DND-41 (cell line): Measurements from ENCODE around the gene PCF11.

Source experiments
- EZH2 ChIP-seq: IDR thresholded peaks from 3 replicates; pipeline ENCODE4 v1.6.1; 2012; ENCODE audit warnings: borderline replicate concordance, low read depth, mild to moderate bottlenecking, moderate library complexity, low read length, inconsistent platforms; ENCODE audit not compliant: severe bottlenecking
- TF ChIP-seq, protein P1 (sequence below): IDR thresholded peaks from 2 replicates; pipeline ENCODE4 v1.5.1; 2012; ENCODE audit warnings: borderline replicate concordance, low read length, moderate library complexity, mild to moderate bottlenecking; ENCODE audit not compliant: poor library complexity, severe bottlenecking; ENCODE audit errors: extremely low read depth

DNA sequence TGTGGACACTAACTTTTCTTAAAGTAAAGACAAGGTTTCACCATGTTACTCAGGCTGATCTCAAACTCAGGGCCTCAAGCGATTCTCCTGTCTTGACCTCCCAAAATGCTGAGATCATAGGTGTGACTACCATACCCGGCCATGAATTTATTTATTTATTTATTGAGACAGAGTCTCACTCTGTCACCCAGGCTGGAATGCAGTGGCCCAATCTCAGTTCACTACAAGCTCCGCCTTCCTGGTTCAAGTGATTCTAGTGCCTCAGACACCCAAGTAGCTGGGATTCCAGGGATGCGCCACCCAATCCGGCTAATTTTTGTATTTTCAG lies 29.7 kb upstream of the PCF11 start:
- TF ChIP-seq, protein P1, sequence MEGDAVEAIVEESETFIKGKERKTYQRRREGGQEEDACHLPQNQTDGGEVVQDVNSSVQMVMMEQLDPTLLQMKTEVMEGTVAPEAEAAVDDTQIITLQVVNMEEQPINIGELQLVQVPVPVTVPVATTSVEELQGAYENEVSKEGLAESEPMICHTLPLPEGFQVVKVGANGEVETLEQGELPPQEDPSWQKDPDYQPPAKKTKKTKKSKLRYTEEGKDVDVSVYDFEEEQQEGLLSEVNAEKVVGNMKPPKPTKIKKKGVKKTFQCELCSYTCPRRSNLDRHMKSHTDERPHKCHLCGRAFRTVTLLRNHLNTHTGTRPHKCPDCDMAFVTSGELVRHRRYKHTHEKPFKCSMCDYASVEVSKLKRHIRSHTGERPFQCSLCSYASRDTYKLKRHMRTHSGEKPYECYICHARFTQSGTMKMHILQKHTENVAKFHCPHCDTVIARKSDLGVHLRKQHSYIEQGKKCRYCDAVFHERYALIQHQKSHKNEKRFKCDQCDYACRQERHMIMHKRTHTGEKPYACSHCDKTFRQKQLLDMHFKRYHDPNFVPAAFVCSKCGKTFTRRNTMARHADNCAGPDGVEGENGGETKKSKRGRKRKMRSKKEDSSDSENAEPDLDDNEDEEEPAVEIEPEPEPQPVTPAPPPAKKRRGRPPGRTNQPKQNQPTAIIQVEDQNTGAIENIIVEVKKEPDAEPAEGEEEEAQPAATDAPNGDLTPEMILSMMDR = no peak
- TF ChIP-seq EZH2 = no peak
